CD4-positive, alpha-beta T cell (primary cell): Measurements from ENCODE around the gene ENDOG. TPM values are rescaled to one million over a fixed set of nuclear protein-coding genes. Genes with fewer than 3 reads are reported as not detected.
"Not testable (repeated sequence)": the region's sequence is repeated elsewhere in the genome, so short reads cannot be mapped to it uniquely, and the experiment has no call there.

Experiments
- ATAC-seq: fragments of 200-7000 bp; cut with Tn5 transposase; one replicate; pipeline ENCODE4 v1.10.0; 2022; ENCODE audit warnings: mild to moderate bottlenecking; ENCODE audit not compliant: poor library complexity
- CTCF ChIA-PET: fragments of 350-600 bp; sonication (Branson Sonifier 250); formaldehyde crosslinking; loops from one replicate; lab custom pipeline; 2021; ENCODE audit warnings: antibody characterized with exemption, inconsistent platforms; lab: Charles Lee
- POLR2A ChIA-PET: fragments of 350-600 bp; sonication (Branson Sonifier 250); formaldehyde crosslinking; loops from one replicate; lab custom pipeline; 2021; ENCODE audit warnings: antibody characterized with exemption, inconsistent platforms; lab: Charles Lee
- DNase-seq, 14 experiments: peaks; one replicate each; pipeline ENCODE4 v3.0.0-alpha.2; 2013 to 2020; ENCODE audit warnings: mixed read lengths in 2 of 14
- H3K27ac ChIP-seq, 2 donors: one replicate each; pipeline versions ENCODE4 v1.5.1 to v1.7.0; 2013; ENCODE audit warnings: low read length in 2 of 2, low read depth in 1 of 2, mild to moderate bottlenecking in 1 of 2
- H3K27me3 ChIP-seq, 2 experiments: 1 replicate in 1 of 2; 2 replicates in 1 of 2; pipeline versions ENCODE4 v1.6.1 to v1.7.0; 2013; ENCODE audit warnings: low read length in 2 of 2, control low read depth in 1 of 2, mild to moderate bottlenecking in 1 of 2, moderate library complexity in 1 of 2; ENCODE audit not compliant: insufficient read depth in 2 of 2, control insufficient read depth in 1 of 2
- H3K36me3 ChIP-seq: one replicate; pipeline ENCODE4 v1.6.1; 2013; ENCODE audit warnings: low read length, control low read depth; ENCODE audit not compliant: insufficient read depth
- H3K4me1 ChIP-seq: one replicate; pipeline ENCODE4 v1.6.1; 2013; ENCODE audit warnings: low read length, control low read depth; ENCODE audit not compliant: insufficient read depth
- H3K4me3 ChIP-seq: one replicate; pipeline ENCODE4 v1.5.1; 2013; ENCODE audit warnings: mild to moderate bottlenecking, low read length, moderate library complexity
- H3K9me3 ChIP-seq, 2 experiments: 1 replicate in 1 of 2; 2 replicates in 1 of 2; pipeline versions ENCODE4 v1.6.1 to v1.7.0; 2013; ENCODE audit warnings: low read length in 2 of 2, mild to moderate bottlenecking in 2 of 2, control low read depth in 1 of 2, moderate library complexity in 1 of 2; ENCODE audit not compliant: control insufficient read depth in 1 of 2, insufficient read depth in 1 of 2
- H3K27ac Mint-ChIP-seq: one replicate; pipeline ENCODE4 v1.8.0; 2020; ENCODE audit warnings: mixed read lengths
- H3K27me3 Mint-ChIP-seq: one replicate; pipeline ENCODE4 v1.8.0; 2021; ENCODE audit warnings: mixed read lengths
- H3K36me3 Mint-ChIP-seq: one replicate; pipeline ENCODE4 v1.8.0; 2021; ENCODE audit warnings: low read depth, mixed read lengths
- H3K4me1 Mint-ChIP-seq: one replicate; pipeline ENCODE4 v1.8.0; 2021; ENCODE audit warnings: low read depth, mixed read lengths
- H3K4me3 Mint-ChIP-seq: one replicate; pipeline ENCODE4 v1.8.0; 2020; ENCODE audit warnings: mild to moderate bottlenecking, mixed read lengths
- H3K9me3 Mint-ChIP-seq: one replicate; pipeline ENCODE4 v1.8.0; 2020; ENCODE audit warnings: mixed read lengths
- intact Hi-C, 2 experiments: fragments of 100-400 bp; cut with DNase I in 1 of 2; cut with micrococcal nuclease in 1 of 2; formaldehyde crosslinking; loops; one replicate each; pipeline versions ENCODE4 v1.15.1 to v1.9.0; 2023 to 2025; cut with DNase I, micrococcal nuclease
- total RNA-seq, 174 experiments: library from RNA in 2 of 174; stranded (reverse) in 2 of 174; gene quantifications; one replicate each; pipeline ENCODE4 v1.2.3 and lab custom pipeline; 2021 to 2026
- TF ChIP-seq, protein P1 (sequence below): fragments of 200-600 bp; IDR thresholded peaks from one replicate; pipeline ENCODE4 v1.8.0; 2022; ENCODE audit warnings: antibody characterized with exemption, mild to moderate bottlenecking

ENDOG gene
- total RNA-seq, 2 experiments from 2014 or later = 3.2 to 3.7 TPM

- H3K27ac Mint-ChIP-seq = peak overlapping the region; percentile 36
- intact Hi-C loops = loop anchor here (1.0 to 2.0 kb wide), 4 partner anchors 19 to 215 kb away; partner anchors contain the start of gene LRRC8A (in 1 of the 2)
- POLR2A ChIA-PET = interaction anchor here (1.4 kb wide), 1 partner anchor 64 kb away, joined by 5 read pairs; no protein-coding TSS in a partner anchor
Measured at GRCh38 chr9:128863647-128864046, 45.3 kb downstream of the ENDOG start.

GRCh38 chr9:128870128-128870940 is 52.0 kb downstream of the ENDOG start:
- H3K4me3 ChIP-seq = no peak overlapping the region
- H3K27me3 ChIP-seq = no peaks in the 10 kb centered on the region
- Mint-ChIP-seq H3K27ac (no peak overlapping the region), H3K4me3 (no peak overlapping the region), H3K4me1 (peaks cover 4% of the 10 kb centered on the region), H3K9me3 (no peaks in the 10 kb centered on the region), H3K27me3 (no peaks in the 10 kb centered on the region), H3K36me3 (peaks cover 16% of the 10 kb centered on the region)
- H3K36me3 ChIP-seq = peaks cover 3% of the 10 kb centered on the region
- H3K9me3 ChIP-seq = no peaks in the 10 kb centered on the region
- ATAC-seq (no peak), DNase-seq (no peak)
- CTCF ChIA-PET = no interaction called here
- H3K27ac ChIP-seq = no peak overlapping the region
- intact Hi-C loops = no loop called here
- no peaks in the 10 kb centered on the region for H3K4me1 ChIP-seq
- TF ChIP-seq, protein P1, sequence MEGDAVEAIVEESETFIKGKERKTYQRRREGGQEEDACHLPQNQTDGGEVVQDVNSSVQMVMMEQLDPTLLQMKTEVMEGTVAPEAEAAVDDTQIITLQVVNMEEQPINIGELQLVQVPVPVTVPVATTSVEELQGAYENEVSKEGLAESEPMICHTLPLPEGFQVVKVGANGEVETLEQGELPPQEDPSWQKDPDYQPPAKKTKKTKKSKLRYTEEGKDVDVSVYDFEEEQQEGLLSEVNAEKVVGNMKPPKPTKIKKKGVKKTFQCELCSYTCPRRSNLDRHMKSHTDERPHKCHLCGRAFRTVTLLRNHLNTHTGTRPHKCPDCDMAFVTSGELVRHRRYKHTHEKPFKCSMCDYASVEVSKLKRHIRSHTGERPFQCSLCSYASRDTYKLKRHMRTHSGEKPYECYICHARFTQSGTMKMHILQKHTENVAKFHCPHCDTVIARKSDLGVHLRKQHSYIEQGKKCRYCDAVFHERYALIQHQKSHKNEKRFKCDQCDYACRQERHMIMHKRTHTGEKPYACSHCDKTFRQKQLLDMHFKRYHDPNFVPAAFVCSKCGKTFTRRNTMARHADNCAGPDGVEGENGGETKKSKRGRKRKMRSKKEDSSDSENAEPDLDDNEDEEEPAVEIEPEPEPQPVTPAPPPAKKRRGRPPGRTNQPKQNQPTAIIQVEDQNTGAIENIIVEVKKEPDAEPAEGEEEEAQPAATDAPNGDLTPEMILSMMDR = no peak
- POLR2A ChIA-PET = no interaction called here

More at GRCh38 chr9:128863647-128864046, 45.3 kb downstream of the ENDOG start:
- Mint-ChIP-seq H3K9me3 (no peaks in the 10 kb centered on the region), H3K4me3 (no peak overlapping the region), H3K36me3 (no peaks in the 10 kb centered on the region), H3K4me1 (peaks cover 4% of the 10 kb centered on the region), H3K27me3 (no peaks in the 10 kb centered on the region)
- peak; percentile 73 to 92 (median 82) for DNase-seq
- CTCF ChIA-PET = interaction anchor here (1.0 to 5.3 kb wide), 4 partner anchors 9 to 65 kb away, joined by 3 to 29 read pairs (median 4); partner anchors contain the start of gene ENDOG
- H3K4me3 ChIP-seq = no peak overlapping the region
- ATAC-seq = peak; percentile 98
- no peaks in the 10 kb centered on the region for H3K9me3 ChIP-seq
- H3K36me3 ChIP-seq = no peaks in the 10 kb centered on the region
- TF ChIP-seq, protein P1 = peak; percentile 92
- no peak overlapping the region for H3K27ac ChIP-seq
- H3K27me3 ChIP-seq = no peaks in the 10 kb centered on the region
- H3K4me1 ChIP-seq = peaks cover 5% of the 10 kb centered on the region

GRCh38 chr9:128870941-128871265 is 52.6 kb downstream of the ENDOG start:
- H3K27me3 Mint-ChIP-seq, H3K27ac ChIP-seq, H3K4me3 Mint-ChIP-seq, H3K36me3 ChIP-seq, H3K4me3 ChIP-seq, H3K9me3 Mint-ChIP-seq, H3K9me3 ChIP-seq, H3K4me1 ChIP-seq, H3K27ac Mint-ChIP-seq, H3K4me1 Mint-ChIP-seq, POLR2A ChIA-PET, H3K27me3 ChIP-seq, ATAC-seq, DNase-seq, intact Hi-C loops: not testable (repeated sequence)
- H3K36me3 Mint-ChIP-seq = peaks cover 16% of the 10 kb centered on the region
- CTCF ChIA-PET = interaction anchor here (1.0 kb wide), 1 partner anchor 57 kb away, joined by 3 read pairs; no protein-coding TSS in a partner anchor

Other genes starting within 250 kb of the ENDOG start
- 1 to 10 TPM; 2.2 to 3.2 TPM for gene DYNC2I2, start 161.7 kb upstream of the ENDOG start, total RNA-seq
- 100 to 1,000 TPM; 228 to 241 TPM for gene SET, start 129.3 kb upstream of the ENDOG start, total RNA-seq
- 1 to 10 TPM in 1 of 2 experiments, under 1 TPM in 1; 0.95 to 1.9 TPM for gene PKN3, start 116.0 kb upstream of the ENDOG start, total RNA-seq
- 10 to 100 TPM; 22.0 to 23.7 TPM for gene ZDHHC12, start 94.4 kb upstream of the ENDOG start, total RNA-seq
- gene ZER1, start 46.6 kb upstream of the ENDOG start, total RNA-seq = 10 to 100 TPM; 25.4 to 32.6 TPM
- 10 to 100 TPM; 25.4 to 28.7 TPM for gene TBC1D13, start 31.2 kb upstream of the ENDOG start, total RNA-seq
- 10 to 100 TPM; 22.2 to 27.6 TPM for gene SPOUT1, start 11.3 kb downstream of the ENDOG start, total RNA-seq
- 1 to 10 TPM; 2.8 to 4.7 TPM for gene KYAT1, start 63.5 kb downstream of the ENDOG start, total RNA-seq
- gene LRRC8A, start 63.6 kb downstream of the ENDOG start, total RNA-seq = 10 to 100 TPM; 35.0 to 35.8 TPM
- gene PHYHD1, start 102.5 kb downstream of the ENDOG start, total RNA-seq = 1 to 10 TPM; 1.6 to 2.6 TPM
- 1 to 10 TPM; 7.4 to 7.8 TPM for gene DOLK, start 129.1 kb downstream of the ENDOG start, total RNA-seq
- gene NUP188, start 129.2 kb downstream of the ENDOG start, total RNA-seq = 10 to 100 TPM; 43.0 to 43.9 TPM
- 10 to 100 TPM; 65.6 to 69.1 TPM for gene SH3GLB2, start 209.8 kb downstream of the ENDOG start, total RNA-seq
- 10 to 100 TPM; 53.2 to 56.9 TPM for gene MIGA2, start 218.1 kb downstream of the ENDOG start, total RNA-seq